HepG2 (cell line): ENCODE results near the gene SEMA6B. TPM values are rescaled to one million over a fixed set of nuclear protein-coding genes. Genes with fewer than 3 reads are reported as not detected.

Source experiments
- BORCS8-MEF2B ChIP-seq: sonication (generic); formaldehyde crosslinking; IDR thresholded peaks from 2 replicates; pipeline ENCODE4 v1.8.0; 2022; ENCODE audit warnings: mild to moderate bottlenecking, missing genetic modification reagents
- HIVEP1 ChIP-seq: sonication (generic); formaldehyde crosslinking; IDR thresholded peaks from 2 replicates; pipeline ENCODE4 v1.4.0; 2020; ENCODE audit warnings: mild to moderate bottlenecking, missing genetic modification reagents
- HNRNPLL ChIP-seq: fragments of 200-400 bp; formaldehyde crosslinking; IDR thresholded peaks from 2 replicates; pipeline ENCODE4 v1.6.1; 2017; ENCODE audit warnings: mild to moderate bottlenecking, low read depth, low read length; ENCODE audit not compliant: poor library complexity, severe bottlenecking
- KDM6A ChIP-seq: IDR thresholded peaks from 2 replicates; pipeline ENCODE4 v1.6.1; 2016; ENCODE audit warnings: low read depth
- NFIC ChIP-seq: IDR thresholded peaks from 2 replicates; pipeline ENCODE4 v1.6.1; 2012; ENCODE audit warnings: mild to moderate bottlenecking, low read length, inconsistent platforms
- RBFOX2 ChIP-seq: fragments of 200-400 bp; formaldehyde crosslinking; IDR thresholded peaks from 2 replicates; pipeline ENCODE4 v1.6.1; 2017; ENCODE audit warnings: low read depth, mild to moderate bottlenecking, low read length
- SOX13 ChIP-seq, 3 experiments: fragments of 450-650 bp in 1 of 3; sonication (generic) in 1 of 3; formaldehyde crosslinking in 1 of 3; IDR thresholded peaks in 2 of 3; conservative IDR thresholded peaks in 1 of 3; 2 replicates each; pipeline versions ENCODE4 v1.5.0 to v1.6.1; 2016 to 2020; ENCODE audit warnings: antibody characterized with exemption in 1 of 3, mild to moderate bottlenecking in 1 of 3, missing compliant biosample characterization in 1 of 3, missing genetic modification reagents in 1 of 3, moderate library complexity in 1 of 3
- ZNF292 ChIP-seq: sonication (generic); formaldehyde crosslinking; IDR thresholded peaks from 2 replicates; pipeline ENCODE4 v1.8.1; 2022; ENCODE audit warnings: mild to moderate bottlenecking, low read depth, missing genetic modification reagents, borderline replicate concordance
- ZNF7 ChIP-seq: IDR thresholded peaks from 2 replicates; pipeline ENCODE4 v1.6.1; 2016; ENCODE audit warnings: missing biosample characterization, missing genetic modification reagents
- polyA plus RNA-seq, 8 experiments: library from polyadenylated mRNA; depleted of rRNA in 3 of 8; stranded (reverse) in 7 of 8; unstranded in 1 of 8; fragments of >200 nt; fragmentation: Illumina TruSeq in 4 of 8; extraction: Trizol in 4 of 8; gene quantifications; 2 replicates each; pipeline versions ENCODE4 v1.2.1 to v1.2.3, GENCODE V29; 2011 to 2016; ENCODE audit warnings: low read depth in 4 of 8, missing spikeins in 1 of 8, mixed read lengths in 1 of 8; ENCODE audit not compliant: insufficient read depth in 1 of 8
- total RNA-seq, 5 experiments: library from RNA; depleted of rRNA; stranded (reverse); fragments of >200 nt; fragmentation: Illumina TruSeq; extraction: Trizol; gene quantifications; 2 replicates each; pipeline ENCODE4 v1.2.3, GENCODE V29; 2016; ENCODE audit warnings: low read depth in 1 of 5
- TF ChIP-seq, protein P1 (sequence below): sonication (generic); formaldehyde crosslinking; conservative IDR thresholded peaks from 2 replicates; pipeline ENCODE4 v1.4.0; 2020; ENCODE audit warnings: missing genetic modification reagents
- TF ChIP-seq, protein P2 (sequence below): sonication (generic); formaldehyde crosslinking; IDR thresholded peaks from 2 replicates; pipeline ENCODE4 v1.8.0; 2022; ENCODE audit warnings: mild to moderate bottlenecking, missing genetic modification reagents, moderate library complexity
- TF ChIP-seq, protein P3 (sequence below): sonication (generic); formaldehyde crosslinking; IDR thresholded peaks from 2 replicates; pipeline ENCODE4 v1.8.1; 2023; ENCODE audit warnings: mild to moderate bottlenecking, moderate library complexity, missing genetic modification reagents
- TF ChIP-seq, protein P4 (sequence below): IDR thresholded peaks from 2 replicates; pipeline ENCODE4 v1.6.1; 2016; ENCODE audit warnings: missing biosample characterization, missing genetic modification reagents, low read depth
- TF ChIP-seq, protein P5 (sequence below): IDR thresholded peaks from 2 replicates; pipeline ENCODE4 v1.6.1; 2016; ENCODE audit warnings: low read depth, borderline replicate concordance
- TF ChIP-seq, protein P6 (sequence below): IDR thresholded peaks from 2 replicates; pipeline ENCODE4 v1.6.1; 2016; ENCODE audit warnings: missing compliant biosample characterization, missing genetic modification reagents, borderline replicate concordance
- TF ChIP-seq, protein P7 (sequence below): sonication (generic); formaldehyde crosslinking; IDR thresholded peaks from 2 replicates; pipeline ENCODE4 v1.4.0; 2020; ENCODE audit warnings: missing genetic modification reagents

The SEMA6B gene
- total and polyA plus RNA-seq, 2 of the 13 experiments (the other 11 are each of a cell fraction or from before 2014, with no cell fraction given), result 45.5 to 67.1 TPM

DNA sequence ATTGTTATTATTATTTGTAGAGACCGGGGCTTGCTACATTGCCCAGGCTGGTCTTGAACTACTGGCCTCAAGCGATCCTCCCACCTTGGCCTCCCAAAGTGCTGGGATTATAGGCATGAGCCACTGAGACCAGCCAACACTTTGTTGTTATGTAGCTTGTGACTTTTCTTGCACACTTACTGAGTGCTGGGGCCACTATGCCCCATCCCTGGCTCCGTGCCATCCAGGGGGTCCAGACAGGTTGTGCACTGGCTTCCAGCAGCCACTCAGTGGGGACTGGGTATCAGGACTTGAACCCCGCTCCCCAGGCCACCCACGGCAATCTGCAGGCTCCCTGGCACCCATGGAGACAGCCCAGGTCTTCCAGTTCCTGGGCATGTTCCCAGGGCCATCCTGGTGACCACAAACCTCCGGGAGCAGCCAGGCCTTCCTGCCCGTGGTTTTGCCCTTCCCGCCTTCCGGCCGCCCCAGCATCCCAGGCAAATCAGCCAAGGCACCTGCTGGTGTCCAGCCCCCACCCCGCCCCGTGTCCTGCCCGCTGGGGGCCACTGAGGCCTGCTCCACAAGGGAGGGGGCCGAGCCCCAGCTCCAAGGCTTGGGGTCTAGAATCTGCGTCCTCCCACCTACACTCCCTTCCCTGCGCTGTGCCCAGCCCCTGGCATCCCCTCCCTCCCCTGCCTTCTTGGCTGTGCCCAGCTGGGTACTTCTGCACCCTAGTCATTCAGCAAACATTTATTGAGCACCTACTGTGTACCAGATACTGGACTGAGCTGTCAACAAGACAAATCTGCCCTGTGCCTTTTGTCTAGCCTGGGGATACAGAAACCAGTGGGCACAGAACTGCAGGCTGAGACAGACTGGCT lies 23.7 kb upstream of the SEMA6B start (continued):
- TF ChIP-seq, protein P1, sequence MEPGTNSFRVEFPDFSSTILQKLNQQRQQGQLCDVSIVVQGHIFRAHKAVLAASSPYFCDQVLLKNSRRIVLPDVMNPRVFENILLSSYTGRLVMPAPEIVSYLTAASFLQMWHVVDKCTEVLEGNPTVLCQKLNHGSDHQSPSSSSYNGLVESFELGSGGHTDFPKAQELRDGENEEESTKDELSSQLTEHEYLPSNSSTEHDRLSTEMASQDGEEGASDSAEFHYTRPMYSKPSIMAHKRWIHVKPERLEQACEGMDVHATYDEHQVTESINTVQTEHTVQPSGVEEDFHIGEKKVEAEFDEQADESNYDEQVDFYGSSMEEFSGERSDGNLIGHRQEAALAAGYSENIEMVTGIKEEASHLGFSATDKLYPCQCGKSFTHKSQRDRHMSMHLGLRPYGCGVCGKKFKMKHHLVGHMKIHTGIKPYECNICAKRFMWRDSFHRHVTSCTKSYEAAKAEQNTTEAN (CRISPR knock-in tag), result peak; percentile 63; the same call in 1 of the 2 replicates
- TF ChIP-seq, protein P2, sequence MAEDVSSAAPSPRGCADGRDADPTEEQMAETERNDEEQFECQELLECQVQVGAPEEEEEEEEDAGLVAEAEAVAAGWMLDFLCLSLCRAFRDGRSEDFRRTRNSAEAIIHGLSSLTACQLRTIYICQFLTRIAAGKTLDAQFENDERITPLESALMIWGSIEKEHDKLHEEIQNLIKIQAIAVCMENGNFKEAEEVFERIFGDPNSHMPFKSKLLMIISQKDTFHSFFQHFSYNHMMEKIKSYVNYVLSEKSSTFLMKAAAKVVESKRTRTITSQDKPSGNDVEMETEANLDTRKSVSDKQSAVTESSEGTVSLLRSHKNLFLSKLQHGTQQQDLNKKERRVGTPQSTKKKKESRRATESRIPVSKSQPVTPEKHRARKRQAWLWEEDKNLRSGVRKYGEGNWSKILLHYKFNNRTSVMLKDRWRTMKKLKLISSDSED (CRISPR knock-in tag), result peak; percentile 39; the same call in 1 of the 2 replicates
- TF ChIP-seq, protein P3, sequence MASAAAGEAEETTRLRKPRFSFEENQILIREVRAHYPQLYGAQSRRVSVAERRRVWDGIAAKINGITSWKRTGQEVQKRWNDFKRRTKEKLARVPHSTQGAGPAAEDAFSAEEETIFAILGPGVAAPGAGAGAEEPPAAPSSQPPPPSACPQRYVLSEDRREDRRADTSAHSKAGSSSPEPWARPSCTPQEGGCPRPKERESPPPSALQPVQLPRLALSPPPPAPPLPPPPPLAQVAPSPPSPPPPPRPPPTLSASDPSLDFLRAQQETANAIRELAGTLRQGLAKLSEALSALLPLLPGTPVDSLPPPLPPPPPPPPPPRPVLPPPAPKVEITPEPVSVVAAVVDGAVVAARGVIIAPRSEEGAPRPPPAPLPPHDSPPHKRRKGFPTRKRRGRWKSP (CRISPR knock-in tag), result peak; percentile 1; the same call in 1 of the 2 replicates
- TF ChIP-seq, protein P4, sequence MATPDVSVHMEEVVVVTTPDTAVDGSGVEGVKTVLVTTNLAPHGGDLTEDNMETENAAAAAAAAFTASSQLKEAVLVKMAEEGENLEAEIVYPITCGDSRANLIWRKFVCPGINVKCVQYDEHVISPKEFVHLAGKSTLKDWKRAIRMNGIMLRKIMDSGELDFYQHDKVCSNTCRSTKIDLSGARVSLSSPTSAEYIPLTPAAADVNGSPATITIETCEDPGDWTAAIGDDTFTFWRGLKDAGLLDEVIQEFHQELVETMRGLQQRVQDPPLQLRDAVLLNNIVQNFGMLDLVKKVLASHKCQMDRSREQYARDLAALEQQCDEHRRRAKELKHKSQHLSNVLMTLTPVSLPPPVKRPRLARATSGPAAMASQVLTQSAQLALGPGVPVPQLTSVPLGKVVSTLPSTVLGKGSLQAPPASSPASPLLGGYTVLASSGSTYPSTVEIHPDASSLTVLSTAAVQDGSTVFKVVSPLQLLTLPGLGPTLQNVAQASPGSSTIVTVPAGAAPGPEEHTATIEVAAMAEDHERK (CRISPR knock-in tag), result no peak
- TF ChIP-seq RBFOX2 (peak; percentile 6), HIVEP1 (CRISPR knock-in tag) (no peak), HNRNPLL (no peak), ZNF292 (CRISPR knock-in tag) (peak; percentile 58), KDM6A (0 out of 2 replicates have a peak, but pooled peaks have one; percentile 8), SOX13 (IDR thresholded peaks at IDR 0.05) (no peak), SOX13 (CRISPR knock-in tag; conservative IDR thresholded peaks at IDR 0.05 in 1 of 2, IDR thresholded peaks at IDR 0.05 in 1 of 2) (peak in 1 of 2 experiments; percentile 22; a peak in 1 of 4 replicates), BORCS8-MEF2B (peak; percentile 56; the same call in 1 of the 2 replicates), NFIC (peak; percentile 56; the same call in 1 of the 2 replicates), ZNF7 (no peak)
- TF ChIP-seq, protein P5, sequence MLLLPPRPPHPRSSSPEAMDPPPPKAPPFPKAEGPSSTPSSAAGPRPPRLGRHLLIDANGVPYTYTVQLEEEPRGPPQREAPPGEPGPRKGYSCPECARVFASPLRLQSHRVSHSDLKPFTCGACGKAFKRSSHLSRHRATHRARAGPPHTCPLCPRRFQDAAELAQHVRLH, result peak; percentile 59; the same call in 1 of the 2 replicates
- TF ChIP-seq, protein P6, sequence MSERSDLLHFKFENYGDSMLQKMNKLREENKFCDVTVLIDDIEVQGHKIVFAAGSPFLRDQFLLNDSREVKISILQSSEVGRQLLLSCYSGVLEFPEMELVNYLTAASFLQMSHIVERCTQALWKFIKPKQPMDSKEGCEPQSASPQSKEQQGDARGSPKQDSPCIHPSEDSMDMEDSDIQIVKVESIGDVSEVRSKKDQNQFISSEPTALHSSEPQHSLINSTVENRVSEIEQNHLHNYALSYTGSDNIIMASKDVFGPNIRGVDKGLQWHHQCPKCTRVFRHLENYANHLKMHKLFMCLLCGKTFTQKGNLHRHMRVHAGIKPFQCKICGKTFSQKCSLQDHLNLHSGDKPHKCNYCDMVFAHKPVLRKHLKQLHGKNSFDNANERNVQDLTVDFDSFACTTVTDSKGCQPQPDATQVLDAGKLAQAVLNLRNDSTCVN (CRISPR knock-in tag), result no peak
- TF ChIP-seq, protein P7, sequence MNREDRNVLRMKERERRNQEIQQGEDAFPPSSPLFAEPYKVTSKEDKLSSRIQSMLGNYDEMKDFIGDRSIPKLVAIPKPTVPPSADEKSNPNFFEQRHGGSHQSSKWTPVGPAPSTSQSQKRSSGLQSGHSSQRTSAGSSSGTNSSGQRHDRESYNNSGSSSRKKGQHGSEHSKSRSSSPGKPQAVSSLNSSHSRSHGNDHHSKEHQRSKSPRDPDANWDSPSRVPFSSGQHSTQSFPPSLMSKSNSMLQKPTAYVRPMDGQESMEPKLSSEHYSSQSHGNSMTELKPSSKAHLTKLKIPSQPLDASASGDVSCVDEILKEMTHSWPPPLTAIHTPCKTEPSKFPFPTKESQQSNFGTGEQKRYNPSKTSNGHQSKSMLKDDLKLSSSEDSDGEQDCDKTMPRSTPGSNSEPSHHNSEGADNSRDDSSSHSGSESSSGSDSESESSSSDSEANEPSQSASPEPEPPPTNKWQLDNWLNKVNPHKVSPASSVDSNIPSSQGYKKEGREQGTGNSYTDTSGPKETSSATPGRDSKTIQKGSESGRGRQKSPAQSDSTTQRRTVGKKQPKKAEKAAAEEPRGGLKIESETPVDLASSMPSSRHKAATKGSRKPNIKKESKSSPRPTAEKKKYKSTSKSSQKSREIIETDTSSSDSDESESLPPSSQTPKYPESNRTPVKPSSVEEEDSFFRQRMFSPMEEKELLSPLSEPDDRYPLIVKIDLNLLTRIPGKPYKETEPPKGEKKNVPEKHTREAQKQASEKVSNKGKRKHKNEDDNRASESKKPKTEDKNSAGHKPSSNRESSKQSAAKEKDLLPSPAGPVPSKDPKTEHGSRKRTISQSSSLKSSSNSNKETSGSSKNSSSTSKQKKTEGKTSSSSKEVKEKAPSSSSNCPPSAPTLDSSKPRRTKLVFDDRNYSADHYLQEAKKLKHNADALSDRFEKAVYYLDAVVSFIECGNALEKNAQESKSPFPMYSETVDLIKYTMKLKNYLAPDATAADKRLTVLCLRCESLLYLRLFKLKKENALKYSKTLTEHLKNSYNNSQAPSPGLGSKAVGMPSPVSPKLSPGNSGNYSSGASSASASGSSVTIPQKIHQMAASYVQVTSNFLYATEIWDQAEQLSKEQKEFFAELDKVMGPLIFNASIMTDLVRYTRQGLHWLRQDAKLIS (CRISPR knock-in tag), result peak; percentile 74
